Liver (tissue), 9 donors: Measurements from ENCODE around the gene ALDH3B2. TPM values are rescaled to one million over a fixed set of nuclear protein-coding genes. Genes with fewer than 3 reads are reported as not detected.

Source experiments
- DNase-seq: peaks from one replicate; pipeline ENCODE4 v3.0.0-alpha.2; 2017; ENCODE audit warnings: low spot score
- H3K27ac ChIP-seq, 2 donors: one replicate each; pipeline ENCODE4 v1.7.0; 2013; ENCODE audit warnings: inconsistent platforms in 2 of 2, low read length in 2 of 2, control low read depth in 1 of 2, low read depth in 1 of 2, mild to moderate bottlenecking in 1 of 2
- H3K27me3 ChIP-seq, 4 donors: one replicate each; pipeline versions ENCODE4 v1.6.1 to v1.7.0; 2013; ENCODE audit warnings: low read length in 3 of 4, inconsistent platforms in 1 of 4, mild to moderate bottlenecking in 1 of 4, moderate library complexity in 1 of 4; ENCODE audit not compliant: control insufficient read depth in 4 of 4, insufficient read depth in 4 of 4
- H3K36me3 ChIP-seq, 4 donors: one replicate each; pipeline versions ENCODE4 v1.6.1 to v1.7.0; 2013; ENCODE audit warnings: low read length in 3 of 4, mild to moderate bottlenecking in 3 of 4, low read depth in 1 of 4, moderate library complexity in 1 of 4; ENCODE audit not compliant: control insufficient read depth in 4 of 4, insufficient read depth in 3 of 4
- H3K4me1 ChIP-seq, 4 donors: one replicate each; pipeline versions ENCODE4 v1.6.1 to v1.7.0; 2013; ENCODE audit warnings: low read length in 3 of 4, mild to moderate bottlenecking in 3 of 4, moderate library complexity in 1 of 4; ENCODE audit not compliant: control insufficient read depth in 4 of 4, insufficient read depth in 4 of 4
- H3K4me3 ChIP-seq, 3 donors: one replicate each; pipeline versions ENCODE4 v1.6.1 to v1.7.0; 2013; ENCODE audit warnings: low read length in 3 of 3, control low read depth in 1 of 3, low read depth in 1 of 3, mild to moderate bottlenecking in 1 of 3
- H3K9ac ChIP-seq, 2 donors: one replicate each; pipeline ENCODE4 v1.7.0; 2013; ENCODE audit warnings: low read length in 2 of 2, mild to moderate bottlenecking in 2 of 2, moderate library complexity in 2 of 2, control low read depth in 1 of 2, low read depth in 1 of 2
- H3K9me3 ChIP-seq, 4 donors: one replicate each; pipeline versions ENCODE4 v1.6.1 to v1.7.0; 2013; ENCODE audit warnings: low read length in 3 of 4; ENCODE audit not compliant: control insufficient read depth in 4 of 4
- ATF3 ChIP-seq: IDR thresholded peaks from 2 replicates; pipeline ENCODE4 v1.6.1; 2016; ENCODE audit warnings: antibody characterized with exemption
- EGR1 ChIP-seq, 2 donors: IDR thresholded peaks; 2 replicates each; pipeline ENCODE4 v1.6.1; 2016 to 2018; ENCODE audit warnings: antibody characterized with exemption in 2 of 2, low read depth in 2 of 2
- FOXA1 ChIP-seq: IDR thresholded peaks from 2 replicates; pipeline ENCODE4 v1.6.1; 2016; ENCODE audit warnings: antibody characterized with exemption
- FOXA2 ChIP-seq: IDR thresholded peaks from 2 replicates; pipeline ENCODE4 v1.6.1; 2016; ENCODE audit warnings: antibody characterized with exemption
- HNF4A ChIP-seq, 2 donors: conservative IDR thresholded peaks; 2 replicates each; pipeline ENCODE4 v1.6.1; 2016; ENCODE audit warnings: antibody characterized with exemption in 2 of 2, mild to moderate bottlenecking in 2 of 2
- HNF4G ChIP-seq: IDR thresholded peaks from 2 replicates; pipeline ENCODE4 v1.6.1; 2016; ENCODE audit warnings: antibody characterized with exemption
- JUND ChIP-seq, 2 donors: IDR thresholded peaks; 2 replicates each; pipeline ENCODE4 v1.6.1; 2016; ENCODE audit warnings: antibody characterized with exemption in 2 of 2
- MAX ChIP-seq: IDR thresholded peaks from 2 replicates; pipeline ENCODE4 v1.6.1; 2016; ENCODE audit warnings: antibody characterized with exemption
- REST ChIP-seq: IDR thresholded peaks from 2 replicates; pipeline ENCODE4 v1.6.1; 2016; ENCODE audit warnings: antibody characterized with exemption, mild to moderate bottlenecking
- RXRA ChIP-seq, 2 donors: IDR thresholded peaks; 2 replicates each; pipeline ENCODE4 v1.6.1; 2017 to 2018; ENCODE audit warnings: antibody characterized with exemption in 2 of 2, mild to moderate bottlenecking in 1 of 2
- SP1 ChIP-seq: IDR thresholded peaks from 2 replicates; pipeline ENCODE4 v1.6.1; 2018; ENCODE audit warnings: antibody characterized with exemption, mild to moderate bottlenecking
- YY1 ChIP-seq: IDR thresholded peaks from 2 replicates; pipeline ENCODE4 v1.6.1; 2016; ENCODE audit warnings: antibody characterized with exemption, mild to moderate bottlenecking
- WGBS: extraction: QIAGEN DNeasy Blood & Tissue Kit; methylation state at CpG from one replicate; pipeline ENCODE4 v1.1.7; 2013; 5-methylcytosine and 5-hydroxymethylcytosine counted together
- polyA plus RNA-seq, 2 donors: library from polyadenylated mRNA; stranded (reverse) in 1 of 2; unstranded in 1 of 2; fragments of 200-250 nt in 1 of 2; fragments of >200 nt in 1 of 2; fragmentation: Nextera tagmentation in 1 of 2; extraction: Ambion mirVana in 1 of 2; gene quantifications; one replicate each; pipeline versions ENCODE4 v1.2.1 to v1.2.3, GENCODE V29; 2013 to 2015
- total RNA-seq, 2 donors: library from RNA; depleted of rRNA; stranded (reverse); fragments of >200 nt; gene quantifications; one replicate each; pipeline ENCODE4 v1.2.3, GENCODE V29; 2014
- TF ChIP-seq, protein P1 (sequence below): IDR thresholded peaks from 2 replicates; pipeline ENCODE4 v1.6.1; 2016; ENCODE audit warnings: antibody characterized with exemption
- TF ChIP-seq, protein P2 (sequence below): fragments of 150-350 bp; IDR thresholded peaks from 2 replicates; pipeline ENCODE4 v1.5.1; 2017; ENCODE audit warnings: improper control_type of control experiment, low read depth, low read length; ENCODE audit not compliant: missing input control
- donor health status: healthy.
- donor health status: healthy.
- donor health status: healthy.
- donor health status: healthy.
- donor health status: healthy.

Gene ALDH3B2
- total and polyA plus RNA-seq, 4 donors, result not detected

DNA sequence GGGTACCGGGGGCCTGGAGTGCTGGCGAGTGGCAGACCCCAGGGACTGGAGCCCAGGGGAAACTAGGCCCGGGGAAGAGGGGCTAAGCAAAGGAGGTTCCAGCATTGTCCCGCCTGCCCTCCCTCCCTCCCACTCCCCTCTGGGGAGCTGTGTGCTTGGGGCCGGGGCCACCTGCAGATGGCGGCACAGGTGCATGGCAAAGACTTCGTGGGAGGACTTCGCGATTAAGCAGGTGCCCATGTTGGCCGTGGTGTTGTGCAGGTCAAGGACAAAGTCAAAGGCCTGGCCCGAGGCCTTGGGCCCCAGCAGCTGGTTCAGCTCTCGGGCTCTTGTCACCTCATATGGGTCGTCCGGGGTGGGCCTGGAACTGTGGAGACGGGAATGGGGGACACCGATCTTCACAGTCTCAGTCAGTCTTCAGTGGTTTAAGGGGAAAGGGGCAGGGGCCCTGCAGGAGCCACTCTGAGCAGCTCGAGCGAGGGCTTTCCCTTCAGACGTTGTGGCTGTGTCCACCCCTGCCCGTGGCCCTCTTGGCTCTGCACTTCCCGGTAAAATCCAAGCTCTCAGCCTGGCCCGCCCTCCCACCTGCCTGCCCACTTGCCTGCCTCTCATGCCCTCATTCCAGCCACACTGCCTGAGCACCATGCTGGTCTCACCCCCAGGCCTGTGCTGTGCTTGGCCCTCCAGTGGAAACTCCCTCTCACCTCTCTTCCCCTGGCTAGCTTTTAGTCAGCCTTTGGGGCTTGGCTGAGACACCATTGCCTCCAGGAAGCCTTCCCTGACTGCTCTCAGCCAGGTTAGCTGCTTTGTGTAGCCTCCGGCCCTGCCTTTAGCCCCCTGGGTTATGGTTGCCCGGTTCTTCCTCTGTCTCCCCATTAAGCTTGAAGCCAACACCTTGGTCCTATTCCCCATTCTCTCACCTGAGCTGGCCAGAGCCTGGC is 28.6 kb downstream of the ALDH3B2 start:
- TF ChIP-seq FOXA2 (no peak), YY1 (no peak), FOXA1 (no peak), ATF3 (no peak), HNF4G (no peak)
- TF ChIP-seq, protein P1, sequence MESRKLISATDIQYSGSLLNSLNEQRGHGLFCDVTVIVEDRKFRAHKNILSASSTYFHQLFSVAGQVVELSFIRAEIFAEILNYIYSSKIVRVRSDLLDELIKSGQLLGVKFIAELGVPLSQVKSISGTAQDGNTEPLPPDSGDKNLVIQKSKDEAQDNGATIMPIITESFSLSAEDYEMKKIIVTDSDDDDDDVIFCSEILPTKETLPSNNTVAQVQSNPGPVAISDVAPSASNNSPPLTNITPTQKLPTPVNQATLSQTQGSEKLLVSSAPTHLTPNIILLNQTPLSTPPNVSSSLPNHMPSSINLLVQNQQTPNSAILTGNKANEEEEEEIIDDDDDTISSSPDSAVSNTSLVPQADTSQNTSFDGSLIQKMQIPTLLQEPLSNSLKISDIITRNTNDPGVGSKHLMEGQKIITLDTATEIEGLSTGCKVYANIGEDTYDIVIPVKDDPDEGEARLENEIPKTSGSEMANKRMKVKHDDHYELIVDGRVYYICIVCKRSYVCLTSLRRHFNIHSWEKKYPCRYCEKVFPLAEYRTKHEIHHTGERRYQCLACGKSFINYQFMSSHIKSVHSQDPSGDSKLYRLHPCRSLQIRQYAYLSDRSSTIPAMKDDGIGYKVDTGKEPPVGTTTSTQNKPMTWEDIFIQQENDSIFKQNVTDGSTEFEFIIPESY, result no peak
- Histone ChIP-seq H3K9ac (no peak overlapping the region), H3K9me3 (no peaks in the 10 kb centered on the region), H3K36me3 (peaks cover 0 to 6% (median 0%) of the 10 kb centered on the region in 4 donors), H3K27ac (no peak overlapping the region), H3K4me3 (no peak overlapping the region), H3K4me1 (peaks cover 2 to 20% (median 11%) of the 10 kb centered on the region in 4 donors), H3K27me3 (no peaks in the 10 kb centered on the region)
- no peak for DNase-seq
- 86% methylated on average over 24 of the region's 24 CpGs for WGBS

DNA sequence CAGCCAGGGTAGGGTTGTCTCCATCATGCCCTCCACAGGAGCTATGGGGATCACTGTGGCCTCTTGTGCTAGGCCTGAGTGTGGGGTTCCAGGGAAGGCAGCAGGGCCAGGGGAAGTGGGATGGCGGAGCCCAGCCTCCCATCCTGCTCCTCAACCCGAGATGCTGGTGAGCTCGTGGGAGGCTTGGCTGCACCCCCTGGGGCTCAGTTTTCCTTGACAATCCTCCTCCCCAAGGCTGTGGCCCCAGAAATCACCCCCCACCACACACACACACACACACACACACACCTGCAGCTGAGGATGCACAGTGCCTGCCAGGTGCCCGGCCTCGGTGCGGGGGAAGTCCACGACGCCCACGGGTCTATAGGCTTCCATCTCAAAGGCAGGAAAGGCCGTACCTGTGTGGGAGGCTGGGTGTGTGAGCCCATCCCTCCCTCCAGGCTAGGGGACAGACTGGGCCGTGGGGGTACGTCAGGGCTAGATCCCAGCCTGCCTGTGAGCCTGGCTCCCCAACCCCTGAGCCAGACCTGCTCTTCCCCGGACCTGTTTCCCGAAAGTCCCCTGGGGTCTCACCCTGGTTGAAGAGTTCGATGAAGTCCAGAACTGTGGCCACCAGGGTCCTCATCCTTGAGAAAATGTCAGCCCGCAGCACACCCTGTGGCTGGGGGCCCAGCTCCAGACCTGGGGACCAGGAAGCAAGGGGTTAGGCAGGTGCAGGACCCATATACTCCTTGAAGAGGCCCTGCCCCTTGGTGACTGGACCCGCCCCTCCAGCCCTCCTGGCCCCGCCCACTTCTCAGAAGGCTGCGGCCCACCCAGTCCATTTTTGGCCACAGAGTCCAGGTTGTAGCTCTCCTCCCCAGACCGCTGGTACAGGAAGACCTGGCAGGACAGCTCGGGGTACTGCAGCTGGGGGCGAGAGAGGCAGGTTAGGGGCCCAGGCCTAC is 29.7 kb downstream of the ALDH3B2 start:
- no peaks in the 10 kb centered on the region for H3K27me3 ChIP-seq
- H3K27ac ChIP-seq, result no peak overlapping the region
- WGBS, result 95% methylated on average over 22 of the region's 22 CpGs

More for the DNA sequence above, 29.7 kb downstream of the ALDH3B2 start:
- TF ChIP-seq HNF4A (conservative IDR thresholded peaks at IDR 0.05) (no peak), EGR1 (IDR thresholded peaks at IDR 0.05; ENCODE audit: low read depth in 2 of 2) (no peak), ATF3 (no peak), FOXA2 (no peak), HNF4G (no peak), JUND (IDR thresholded peaks at IDR 0.05) (no peak), MAX (no peak), RXRA (IDR thresholded peaks at IDR 0.05) (no peak), YY1 (no peak), SP1 (no peak), REST (no peak), FOXA1 (no peak)
- TF ChIP-seq, protein P1, result no peak
- TF ChIP-seq, protein P2, sequence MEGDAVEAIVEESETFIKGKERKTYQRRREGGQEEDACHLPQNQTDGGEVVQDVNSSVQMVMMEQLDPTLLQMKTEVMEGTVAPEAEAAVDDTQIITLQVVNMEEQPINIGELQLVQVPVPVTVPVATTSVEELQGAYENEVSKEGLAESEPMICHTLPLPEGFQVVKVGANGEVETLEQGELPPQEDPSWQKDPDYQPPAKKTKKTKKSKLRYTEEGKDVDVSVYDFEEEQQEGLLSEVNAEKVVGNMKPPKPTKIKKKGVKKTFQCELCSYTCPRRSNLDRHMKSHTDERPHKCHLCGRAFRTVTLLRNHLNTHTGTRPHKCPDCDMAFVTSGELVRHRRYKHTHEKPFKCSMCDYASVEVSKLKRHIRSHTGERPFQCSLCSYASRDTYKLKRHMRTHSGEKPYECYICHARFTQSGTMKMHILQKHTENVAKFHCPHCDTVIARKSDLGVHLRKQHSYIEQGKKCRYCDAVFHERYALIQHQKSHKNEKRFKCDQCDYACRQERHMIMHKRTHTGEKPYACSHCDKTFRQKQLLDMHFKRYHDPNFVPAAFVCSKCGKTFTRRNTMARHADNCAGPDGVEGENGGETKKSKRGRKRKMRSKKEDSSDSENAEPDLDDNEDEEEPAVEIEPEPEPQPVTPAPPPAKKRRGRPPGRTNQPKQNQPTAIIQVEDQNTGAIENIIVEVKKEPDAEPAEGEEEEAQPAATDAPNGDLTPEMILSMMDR, result no peak
- Histone ChIP-seq H3K4me1 (peaks cover 0 to 19% (median 8%) of the 10 kb centered on the region in 4 donors), H3K9ac (no peak overlapping the region), H3K36me3 (peaks cover 0 to 6% (median 0%) of the 10 kb centered on the region in 4 donors), H3K9me3 (no peaks in the 10 kb centered on the region), H3K4me3 (no peak overlapping the region)
- no peak for DNase-seq
